GM18909 (cell line): ENCODE results near the gene TGFA.

ENCODE experiments used
- ATAC-seq: cut with Tn5 transposase; IDR thresholded peaks from one replicate; pipeline ENCODE4 v1.9.1; 2021; ENCODE audit warnings: mild to moderate bottlenecking; ENCODE audit not compliant: unreplicated experiment, poor library complexity

TGFA gene

DNA sequence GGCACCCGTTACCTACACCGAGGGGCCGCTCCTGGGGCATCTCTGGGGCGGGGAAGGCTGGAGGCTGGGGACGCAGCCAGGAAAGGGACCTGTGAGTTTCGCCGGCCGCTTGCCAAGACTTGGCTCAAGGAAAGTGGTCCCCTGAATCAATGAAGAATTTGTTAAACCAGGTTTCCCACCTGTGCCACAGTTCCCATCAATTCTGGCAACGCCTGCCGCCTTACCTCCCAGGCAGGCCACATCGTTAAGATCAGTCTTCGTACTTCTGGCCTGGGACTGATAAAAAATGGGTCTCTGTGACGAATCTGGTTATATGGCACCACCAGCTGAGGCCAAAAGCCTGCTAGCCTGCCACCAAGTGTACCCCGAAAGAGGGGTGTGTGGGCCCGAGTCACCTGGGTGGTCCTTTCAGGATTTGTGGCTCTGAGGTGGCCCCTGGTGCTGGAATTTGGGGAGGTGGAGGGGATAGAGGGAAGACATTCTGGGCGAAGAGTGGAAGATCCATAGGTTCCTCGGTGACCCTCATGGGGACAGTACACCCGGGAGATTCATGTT is 789 bp upstream of the TGFA start:
- no peak for ATAC-seq

DNA sequence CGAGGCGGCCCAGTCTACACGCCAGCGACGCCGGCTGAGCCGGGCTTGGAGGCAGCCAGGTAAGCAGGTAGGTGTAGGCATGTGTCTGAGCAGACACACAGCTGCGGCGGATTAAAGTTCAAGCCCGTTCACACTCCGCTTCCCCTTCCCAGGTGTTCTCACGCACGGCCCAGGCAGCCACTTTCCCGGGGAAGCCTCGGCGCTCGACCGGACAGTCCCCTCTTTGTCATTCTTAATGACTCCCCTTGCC is 367 bp downstream of the TGFA start:
- peak; percentile 13 for ATAC-seq

DNA sequence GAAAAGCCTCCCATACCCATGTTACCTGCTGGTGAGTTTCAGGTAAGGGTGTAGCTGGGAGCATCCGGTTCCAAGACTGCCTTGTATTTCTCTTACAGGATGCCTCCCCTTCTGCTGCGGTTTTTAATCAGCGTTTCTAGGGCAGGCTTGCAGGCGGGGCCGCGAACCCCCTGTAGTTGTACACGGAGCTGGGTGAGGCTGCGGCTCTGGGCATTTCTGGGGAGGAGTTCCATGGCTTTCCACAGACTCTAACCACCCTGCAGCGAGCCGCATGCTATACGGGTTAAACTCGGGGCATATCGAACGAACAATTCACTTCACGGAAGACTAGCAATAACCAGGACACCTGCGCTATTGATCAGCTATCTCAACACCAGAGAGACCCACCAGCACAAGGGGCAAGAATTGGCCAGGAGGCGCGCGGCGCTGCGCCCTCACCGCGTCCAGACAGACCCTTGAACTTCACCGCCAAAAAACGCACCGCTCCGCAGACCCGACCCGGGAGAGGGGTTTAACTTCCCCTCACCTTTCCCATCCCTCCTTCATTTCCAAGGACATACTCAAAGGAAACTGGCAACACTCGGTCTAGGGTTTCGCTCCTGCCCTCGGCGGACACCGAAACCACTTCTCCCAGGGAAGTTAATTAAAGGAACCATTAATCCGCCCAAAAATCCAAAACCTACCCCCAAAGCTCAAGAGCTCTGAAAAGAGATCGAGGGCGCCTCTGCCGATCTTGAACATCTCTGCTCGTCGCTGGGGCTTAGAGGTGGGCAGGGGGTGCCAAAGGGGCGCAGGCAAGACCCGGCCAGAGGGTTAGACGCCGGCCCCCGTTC is 909 bp downstream of the TGFA start:
- no peak for ATAC-seq

DNA sequence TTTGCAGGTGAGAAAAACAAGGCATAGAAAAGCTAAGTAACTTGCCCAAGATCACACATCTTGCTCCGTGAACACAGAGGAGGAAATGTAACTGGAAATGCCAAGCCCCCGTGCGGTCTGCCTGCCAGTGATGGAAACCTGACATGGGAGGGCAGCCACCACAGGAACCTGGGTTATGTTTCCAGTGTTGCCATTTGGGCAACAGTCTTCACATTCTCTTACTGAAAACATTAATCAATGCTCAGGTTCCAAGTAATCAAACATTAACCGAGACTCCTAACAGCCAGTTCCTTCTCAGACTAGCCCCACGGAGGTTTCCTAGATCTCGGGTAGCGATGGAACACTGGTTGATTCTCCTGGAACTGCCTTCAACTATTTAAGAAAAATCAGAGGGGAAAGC is 2.5 kb downstream of the TGFA start:
- ATAC-seq, result no peak

DNA sequence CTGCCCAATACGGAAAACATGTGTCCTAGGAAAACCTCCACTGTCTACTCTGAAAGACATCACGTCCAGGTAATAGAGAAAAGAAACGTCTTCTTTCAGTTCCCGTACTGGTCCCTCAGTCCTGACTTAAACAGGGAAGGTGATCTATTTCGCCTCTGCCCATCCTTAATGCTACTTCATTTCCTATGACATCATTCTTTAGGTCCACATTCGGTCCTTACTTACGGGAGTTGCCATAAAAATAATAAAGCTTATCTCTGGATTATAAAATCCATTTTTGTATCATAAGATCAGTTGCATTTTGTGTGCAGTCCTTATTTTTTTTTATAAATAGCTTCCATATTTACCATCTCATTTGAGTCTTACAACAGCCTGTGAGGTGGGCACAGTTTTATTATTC is 3.7 kb downstream of the TGFA start:
- no peak for ATAC-seq

DNA sequence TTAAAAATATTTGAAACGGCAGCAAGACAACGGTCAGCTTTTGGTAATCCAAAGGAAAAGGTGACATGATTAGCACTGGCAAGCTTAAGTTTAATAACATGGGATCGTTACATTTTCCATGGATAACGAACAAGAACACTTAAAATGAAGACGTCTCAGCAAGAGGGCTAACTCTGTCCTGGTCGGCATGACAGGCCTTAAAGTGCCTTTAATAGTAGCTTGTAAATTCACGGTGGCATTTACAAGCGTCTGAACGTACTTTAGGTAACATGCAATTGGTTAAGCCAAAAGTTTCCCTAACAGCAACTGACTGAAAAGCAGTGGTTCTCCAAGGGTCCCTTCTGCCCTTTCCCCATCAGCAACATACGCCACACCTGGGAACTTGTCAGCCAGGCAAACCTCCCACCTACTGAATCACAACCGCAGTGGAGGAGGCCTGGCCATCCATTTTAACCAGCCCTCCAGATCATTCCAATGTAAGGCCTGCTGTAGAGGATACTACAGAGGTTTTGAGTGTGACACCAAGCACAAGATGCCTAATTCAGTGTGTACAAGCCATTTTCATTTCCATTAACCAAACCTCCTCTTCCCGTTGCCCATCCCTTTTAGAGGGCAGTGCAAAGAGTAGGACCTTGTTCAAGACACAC is 4.4 kb downstream of the TGFA start:
- no peak for ATAC-seq

DNA sequence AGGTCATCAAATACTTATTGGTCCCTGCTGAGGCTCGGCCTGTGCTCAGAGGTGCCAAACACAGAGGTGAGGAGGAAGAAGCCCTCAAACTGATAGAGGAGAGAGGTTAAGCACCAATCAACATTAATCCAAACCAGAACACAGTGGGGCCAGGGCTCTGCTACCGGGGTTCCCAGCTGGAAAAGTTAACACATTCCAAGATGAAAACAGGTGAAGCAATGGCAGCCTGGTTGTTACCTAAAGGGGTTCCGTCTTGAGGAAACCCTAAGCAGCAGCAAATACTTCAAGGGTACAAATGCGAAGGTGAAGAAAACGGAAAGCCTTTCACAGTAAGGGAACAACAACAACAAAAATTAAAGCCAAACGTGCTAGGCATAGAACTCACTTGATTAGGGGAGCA is 5.4 kb downstream of the TGFA start:
- ATAC-seq, result no peak

DNA sequence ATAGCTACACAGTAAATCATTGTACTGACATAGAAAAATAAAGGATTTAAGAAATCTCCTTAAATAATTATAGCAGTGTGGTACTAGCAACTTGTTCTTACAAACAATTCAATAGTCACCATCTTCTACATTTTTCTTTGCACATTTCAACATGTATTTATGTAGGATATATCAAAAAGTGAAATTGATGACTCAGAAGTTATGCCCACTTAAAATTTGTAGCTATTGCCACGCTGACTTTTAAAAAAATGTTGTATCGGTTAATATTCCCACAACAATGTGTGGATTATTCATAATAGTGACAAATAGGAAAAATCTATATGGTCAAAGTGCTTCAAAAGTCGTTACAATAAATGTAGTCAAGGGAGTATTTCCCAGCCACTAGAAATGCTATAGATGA is 6.7 kb downstream of the TGFA start:
- no peak for ATAC-seq

DNA sequence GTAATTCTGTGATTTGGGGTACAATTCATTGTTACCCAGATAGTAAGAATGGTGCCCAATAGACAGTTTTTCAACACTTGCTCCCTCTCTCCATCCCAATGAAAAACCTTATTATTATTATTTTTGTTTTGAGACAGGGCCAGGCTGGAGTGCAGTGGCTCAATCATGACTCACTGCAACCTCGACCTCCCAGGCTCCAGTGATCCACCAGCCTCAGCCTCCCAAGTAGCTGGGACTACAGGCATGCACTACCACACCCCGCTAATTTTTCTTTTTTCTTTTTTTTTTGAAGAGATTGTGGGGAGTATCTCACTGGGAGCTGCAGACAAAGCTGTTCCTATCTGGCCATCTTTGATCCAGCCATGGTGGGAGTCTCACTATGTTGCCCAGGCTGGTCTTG is 7.2 kb downstream of the TGFA start:
- no peak for ATAC-seq

DNA sequence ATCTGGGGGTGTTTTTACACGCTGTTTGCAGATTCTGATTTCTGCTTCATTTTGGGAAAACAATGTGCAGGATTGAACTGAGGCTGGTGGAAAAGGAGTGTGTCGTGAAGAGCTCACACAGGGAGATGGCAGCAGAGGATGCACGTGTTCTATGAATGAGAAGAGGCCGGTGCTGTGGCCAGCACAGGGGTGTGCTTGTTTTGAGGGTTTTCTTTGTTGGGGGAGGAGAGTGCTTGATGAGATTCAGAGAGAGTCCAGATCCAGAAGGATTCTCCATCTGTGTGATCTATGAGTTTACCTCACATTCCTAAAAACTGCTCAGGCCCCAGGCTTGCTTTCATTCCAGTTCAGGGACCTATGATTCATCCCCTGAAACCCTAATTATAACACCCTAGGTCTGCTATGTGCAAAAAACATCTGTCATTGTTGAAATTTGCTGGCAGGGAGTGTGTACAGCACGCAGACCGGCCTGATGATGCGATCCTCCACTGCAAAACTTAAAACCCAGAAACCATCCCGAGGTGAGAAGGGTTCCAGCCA is 12.1 kb downstream of the TGFA start:
- ATAC-seq, result no peak

DNA sequence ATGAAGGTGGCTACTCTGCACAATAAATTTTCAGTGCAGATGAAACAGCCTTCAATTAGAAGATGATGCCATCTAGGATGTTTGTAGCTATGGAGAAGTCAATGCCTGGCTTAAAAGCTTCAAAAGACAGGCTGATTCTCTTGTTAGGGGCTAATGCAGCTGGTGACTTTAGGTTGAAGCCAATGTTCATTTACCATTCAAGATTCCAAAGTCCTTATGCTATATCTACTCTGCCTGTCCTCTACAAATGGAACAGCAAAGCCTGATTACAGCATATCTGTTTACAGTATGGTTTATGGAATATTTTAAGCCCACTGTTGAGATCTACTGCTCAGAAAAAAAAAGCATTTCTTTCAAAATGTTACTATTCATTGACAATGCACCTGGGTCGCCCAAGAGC is 15.8 kb downstream of the TGFA start:
- ATAC-seq, result no peak

DNA sequence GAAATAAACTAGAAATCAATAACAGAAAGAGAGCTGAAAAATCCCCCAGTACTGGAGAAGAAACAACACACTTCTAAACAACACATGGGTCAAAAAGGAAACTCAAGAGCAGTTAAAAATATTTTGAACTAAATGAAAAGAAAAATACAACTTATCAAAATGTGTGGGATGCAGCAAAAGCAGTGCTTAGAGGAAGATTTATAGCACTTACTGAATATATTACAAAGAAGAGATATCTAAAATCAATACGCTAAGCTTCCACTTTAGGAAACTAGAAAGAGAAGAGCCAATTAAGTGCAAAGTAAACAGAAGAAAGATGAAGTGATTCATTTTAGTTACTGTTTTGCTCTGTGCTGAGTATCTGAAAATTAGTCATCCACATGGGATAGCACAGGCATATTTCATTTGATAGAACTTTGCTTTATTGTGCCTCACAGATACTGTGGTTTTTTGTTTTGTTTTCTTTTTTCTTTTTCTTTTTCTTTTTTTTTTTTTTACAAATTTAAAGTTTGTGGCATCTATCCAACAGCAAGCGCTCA is 17.0 kb downstream of the TGFA start:
- ATAC-seq, result no peak

DNA sequence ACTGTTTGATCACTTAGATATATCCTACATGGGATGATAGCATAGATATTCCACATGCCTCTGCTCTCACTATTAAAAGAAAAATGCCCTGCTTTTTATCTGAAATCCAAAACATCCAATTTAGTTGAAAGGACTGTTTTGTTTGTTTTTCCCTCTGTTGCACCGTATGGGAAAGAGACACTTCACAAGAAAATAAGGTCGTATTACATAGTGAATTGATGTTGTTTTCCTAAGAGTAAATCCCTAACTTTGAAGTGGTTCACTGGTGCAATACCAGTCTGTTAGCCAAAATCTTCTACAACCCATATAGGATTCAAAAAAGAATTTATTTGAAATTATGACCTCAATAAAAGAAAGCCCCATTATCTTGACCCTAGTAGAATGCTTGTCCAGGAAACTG is 18.1 kb downstream of the TGFA start:
- ATAC-seq, result no peak

DNA sequence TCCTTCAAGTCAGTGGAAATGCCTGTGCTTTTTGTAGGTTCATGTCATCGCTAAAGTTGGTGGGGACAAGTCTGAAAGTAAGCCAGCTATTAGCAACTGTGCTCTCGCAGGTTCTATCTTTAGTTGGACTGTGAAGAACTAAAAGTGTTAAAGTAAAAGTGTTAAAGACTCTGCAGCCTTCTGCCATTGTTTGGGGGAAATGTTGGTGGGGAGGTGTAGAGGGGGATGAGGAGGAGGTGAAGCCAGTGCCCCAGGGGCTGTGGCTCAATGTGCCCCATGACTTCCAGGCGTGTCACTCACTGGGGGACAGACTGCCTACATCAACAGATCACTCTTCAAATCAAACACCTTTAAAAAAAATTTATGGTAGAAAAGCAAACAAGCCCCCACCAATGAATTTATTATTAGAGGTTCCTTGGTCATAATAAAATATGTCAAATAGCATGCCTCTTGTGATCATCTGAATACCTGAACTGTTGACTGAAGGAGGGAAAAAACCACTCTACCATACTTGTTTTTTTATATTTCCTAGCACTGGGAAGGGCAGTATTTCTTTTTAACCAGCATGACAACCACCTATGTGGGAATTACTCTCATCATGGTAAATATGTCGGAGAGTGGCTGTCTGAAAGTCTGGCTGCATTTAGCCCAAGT is 19.3 kb downstream of the TGFA start:
- ATAC-seq, result no peak

DNA sequence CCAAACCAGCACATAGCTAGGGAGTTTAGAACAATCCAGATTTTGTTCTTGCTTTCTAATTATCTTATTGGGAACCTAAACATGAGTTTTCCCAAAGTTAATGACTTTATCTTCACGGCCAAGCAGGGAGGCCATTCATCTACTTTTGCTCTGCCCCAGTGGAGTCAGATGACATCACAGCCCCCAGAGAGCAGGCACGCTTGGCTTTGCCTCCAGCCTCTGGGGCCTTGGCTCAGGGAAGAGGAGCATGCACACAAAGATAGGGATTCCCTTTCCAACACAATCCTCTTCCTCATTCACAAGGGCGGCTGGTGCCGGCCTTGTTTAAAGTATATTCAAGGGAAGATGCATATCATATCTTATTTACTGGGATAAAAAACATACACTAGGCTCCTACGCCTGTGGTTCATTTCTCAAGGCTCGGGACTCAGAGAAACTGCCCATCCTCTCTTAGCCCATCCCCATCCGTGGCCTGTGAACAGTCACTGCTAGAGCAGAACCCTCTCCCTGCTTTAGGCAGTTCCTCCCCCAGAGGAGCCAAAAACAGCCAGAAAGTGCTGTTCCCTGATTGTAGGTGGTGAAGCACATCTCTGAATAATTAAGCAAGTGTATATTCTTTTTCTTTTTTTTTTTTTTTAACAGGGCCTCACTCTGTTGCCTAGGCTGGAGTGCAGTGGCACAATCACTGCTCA is 21.2 kb downstream of the TGFA start:
- ATAC-seq, result no peak

DNA sequence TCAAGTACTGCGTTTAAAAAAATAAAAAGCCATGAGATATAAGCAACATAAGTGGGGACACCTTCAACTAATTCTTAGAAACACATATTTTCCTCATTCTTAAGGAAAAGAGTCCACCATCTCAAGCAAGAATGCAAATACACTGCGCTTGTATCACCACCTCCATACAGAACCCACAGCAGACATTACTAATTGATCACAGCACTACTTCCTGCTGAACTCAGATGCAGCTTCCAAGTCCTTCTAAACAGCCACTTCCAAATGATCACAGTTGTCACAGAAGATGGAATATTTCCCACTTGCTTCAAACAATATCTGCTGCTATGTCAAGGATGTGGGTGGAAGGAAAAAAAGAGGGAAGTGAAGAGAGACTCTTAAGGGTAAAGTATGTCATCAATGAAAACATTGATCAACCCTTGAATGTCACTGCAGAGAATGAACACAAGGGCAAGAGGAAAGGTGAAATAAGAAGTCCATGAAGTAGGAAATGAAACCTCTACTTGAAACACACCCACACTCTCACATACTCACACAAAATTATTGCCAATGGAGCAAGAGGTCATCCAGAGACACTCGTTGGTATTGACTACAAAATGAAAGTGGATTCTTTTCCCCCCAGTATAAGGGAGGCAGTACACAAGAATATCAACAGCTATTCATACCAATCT is 22.1 kb downstream of the TGFA start:
- no peak for ATAC-seq

DNA sequence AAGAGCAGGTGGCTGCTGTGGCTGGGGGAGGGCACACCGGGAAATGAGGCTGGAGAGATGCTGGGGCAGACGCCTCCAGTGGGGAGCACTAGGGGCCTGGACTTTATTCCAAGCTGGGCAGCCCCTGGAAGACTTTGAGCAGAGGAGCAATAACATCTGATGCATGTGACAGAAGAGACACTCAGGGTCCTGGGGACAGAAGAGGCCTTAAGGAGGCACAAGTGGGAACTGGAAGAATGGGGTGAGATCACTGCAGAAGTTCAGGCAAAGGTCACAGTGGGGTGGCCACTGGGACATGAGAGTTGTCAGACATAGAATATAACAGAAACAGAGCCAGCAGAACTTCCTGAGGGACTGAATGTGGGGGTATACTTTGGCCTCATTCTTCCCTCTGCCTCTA is 24.0 kb downstream of the TGFA start:
- ATAC-seq, result no peak

DNA sequence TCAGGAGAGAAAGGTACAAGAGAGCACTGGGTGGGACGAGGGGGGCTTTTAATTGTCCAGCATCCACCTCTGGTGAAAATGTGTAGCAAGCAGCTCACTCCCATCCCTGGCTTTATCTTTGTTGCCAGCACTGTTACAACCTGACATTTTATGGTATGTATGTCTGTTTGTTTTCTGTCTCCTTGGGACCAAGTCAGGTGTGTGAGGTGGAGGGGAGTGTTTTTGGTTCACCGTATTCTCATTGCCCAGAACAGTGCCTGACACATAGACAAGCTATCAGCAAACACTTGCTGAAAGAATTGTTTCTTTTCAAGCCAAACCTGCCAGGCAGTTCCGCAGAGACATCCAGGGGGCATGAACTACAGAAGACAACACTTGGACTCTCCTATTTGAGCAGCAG is 24.7 kb downstream of the TGFA start:
- ATAC-seq, result no peak

DNA sequence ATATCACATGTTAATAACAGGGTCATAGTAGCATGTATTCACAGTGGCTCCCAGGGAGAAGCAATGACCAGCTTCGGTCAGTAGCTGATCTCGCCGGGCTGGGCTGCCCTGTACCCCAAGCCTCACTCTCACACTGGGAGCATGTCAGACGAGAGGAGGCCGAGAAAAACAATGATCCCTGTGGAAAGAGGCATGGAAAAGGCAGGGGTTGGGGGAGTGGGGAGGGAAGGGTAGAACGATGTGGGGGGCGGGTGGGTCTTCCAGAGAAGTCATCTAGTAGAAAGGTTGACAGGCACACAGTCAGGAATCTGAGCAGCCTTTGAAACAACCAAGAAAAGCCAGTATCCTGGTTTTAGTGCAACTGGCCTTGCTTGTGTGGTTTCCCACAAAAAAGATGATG is 25.4 kb downstream of the TGFA start:
- no peak for ATAC-seq
